GM19438 (cell line): ENCODE measurements around the gene VPS13D.

Experiments used
- ATAC-seq: cut with Tn5 transposase; IDR thresholded peaks from one replicate; pipeline ENCODE4 v1.9.1; 2021; ENCODE audit warnings: low read depth; ENCODE audit not compliant: unreplicated experiment

The VPS13D gene

GRCh38 chr1:12542616-12543592 lies 313.1 kb downstream of the VPS13D start:
- no peak for ATAC-seq

GRCh38 chr1:12543740-12544154 lies 313.9 kb downstream of the VPS13D start:
- no peak for ATAC-seq

- ATAC-seq, result no peak
Observed at GRCh38 chr1:12544357-12544756, 314.5 kb downstream of the VPS13D start.

- ATAC-seq, result no peak
Observed at GRCh38 chr1:12544992-12545391, 315.2 kb downstream of the VPS13D start.

- no peak for ATAC-seq
Observed at GRCh38 chr1:12546771-12547585, 317.1 kb downstream of the VPS13D start.

GRCh38 chr1:12547586-12548225 lies 317.9 kb downstream of the VPS13D start:
- no peak for ATAC-seq

- ATAC-seq, result no peak
Observed at GRCh38 chr1:12548279-12548972, 318.6 kb downstream of the VPS13D start.

GRCh38 chr1:12548973-12549459 lies 319.2 kb downstream of the VPS13D start:
- ATAC-seq, result no peak

- no peak for ATAC-seq
Observed at GRCh38 chr1:12549460-12550349, 319.9 kb downstream of the VPS13D start.

GRCh38 chr1:12551584-12551983 lies 321.8 kb downstream of the VPS13D start:
- no peak for ATAC-seq

GRCh38 chr1:12552111-12552888 lies 322.5 kb downstream of the VPS13D start:
- ATAC-seq, result no peak

GRCh38 chr1:12552951-12553921 lies 323.4 kb downstream of the VPS13D start:
- no peak for ATAC-seq

GRCh38 chr1:12553963-12554362 lies 324.1 kb downstream of the VPS13D start:
- no peak for ATAC-seq

- ATAC-seq, result no peak
Observed at GRCh38 chr1:12554521-12555305, 324.9 kb downstream of the VPS13D start.

GRCh38 chr1:12555411-12556367 lies 325.9 kb downstream of the VPS13D start:
- no peak for ATAC-seq
